Measurements from ENCODE around the gene CARD11. TPM values are rescaled to one million over a fixed set of nuclear protein-coding genes. Genes with fewer than 3 reads are reported as not detected.
A peak's percentile ranks its signal among the peaks of the same experiment; 100 is the strongest.

Gene CARD11
- total and polyA plus RNA-seq, 8 donors = 2.7 to 8.1 (median 3.9) TPM

- H3K27ac ChIP-seq = peak overlapping the region; percentile 88 to 92
- TF ChIP-seq CTCF (IDR thresholded peaks at IDR 0.05) = no peak
- peak; percentile 3 for ATAC-seq
These were observed 179.3 kb downstream of the CARD11 start for GRCh38 chr7:2864204-2864985.

GRCh38 chr7:2863461-2864066 lies 180.1 kb downstream of the CARD11 start:
- ATAC-seq (peak; percentile 89), DNase-seq (peak; percentile 50 to 87 (median 80))
- Histone ChIP-seq H3K36me3 (no peaks in the 10 kb centered on the region), H3K27me3 (no peaks in the 10 kb centered on the region), H3K4me1 (peaks cover 3 to 31% of the 10 kb centered on the region in 2 donors), H3K4me3 (peak overlapping the region in 1 of 2 donors; percentile 10), H3K27ac (peak overlapping the region; percentile 88 to 92), H3K9me3 (no peaks in the 10 kb centered on the region)
- no peak for TF ChIP-seq CTCF (IDR thresholded peaks at IDR 0.05)
- intact Hi-C loops (cut with DNase I) = no loop called here

More at GRCh38 chr7:2864204-2864985, 179.3 kb downstream of the CARD11 start:
- Histone ChIP-seq H3K9me3 (no peaks in the 10 kb centered on the region), H3K27me3 (no peaks in the 10 kb centered on the region), H3K4me3 (peak overlapping the region in 1 of 2 donors; percentile 10), H3K4me1 (peaks cover 3 to 31% of the 10 kb centered on the region in 2 donors), H3K36me3 (no peaks in the 10 kb centered on the region)
- DNase-seq = no peak
- intact Hi-C loops (cut with DNase I) = no loop called here

- Histone ChIP-seq H3K27me3 (no peaks in the 10 kb centered on the region), H3K9me3 (no peaks in the 10 kb centered on the region), H3K4me3 (no peak overlapping the region), H3K4me1 (peaks cover 3 to 31% of the 10 kb centered on the region in 2 donors), H3K36me3 (no peaks in the 10 kb centered on the region), H3K27ac (peak overlapping the region; percentile 88 to 92)
- no peak for TF ChIP-seq CTCF (IDR thresholded peaks at IDR 0.05)
- DNase-seq (peak in 1 of 4 donors; percentile 76), ATAC-seq (no peak)
- intact Hi-C loops (cut with DNase I) = no loop called here
These were observed 180.8 kb downstream of the CARD11 start for GRCh38 chr7:2862831-2863361.

- intact Hi-C loops (cut with DNase I) = no loop called here
- H3K27ac ChIP-seq = no peak overlapping the region
These were observed 182.2 kb downstream of the CARD11 start for GRCh38 chr7:2861509-2861908.

More at GRCh38 chr7:2861509-2861908, 182.2 kb downstream of the CARD11 start:
- ATAC-seq (no peak), DNase-seq (no peak)
- Histone ChIP-seq H3K4me3 (no peak overlapping the region), H3K27me3 (no peaks in the 10 kb centered on the region), H3K4me1 (peaks cover 3 to 31% of the 10 kb centered on the region in 2 donors), H3K9me3 (no peaks in the 10 kb centered on the region), H3K36me3 (no peaks in the 10 kb centered on the region)
- no peak for TF ChIP-seq CTCF (IDR thresholded peaks at IDR 0.05)

All from left lung (tissue), 10 donors.